ENCODE results near the gene SGMS2. TPM values are rescaled to one million over a fixed set of nuclear protein-coding genes. Genes with fewer than 3 reads are reported as not detected.

SGMS2 gene
- total RNA-seq, 1 donor from 2014 or later, result 0.26 TPM

DNA sequence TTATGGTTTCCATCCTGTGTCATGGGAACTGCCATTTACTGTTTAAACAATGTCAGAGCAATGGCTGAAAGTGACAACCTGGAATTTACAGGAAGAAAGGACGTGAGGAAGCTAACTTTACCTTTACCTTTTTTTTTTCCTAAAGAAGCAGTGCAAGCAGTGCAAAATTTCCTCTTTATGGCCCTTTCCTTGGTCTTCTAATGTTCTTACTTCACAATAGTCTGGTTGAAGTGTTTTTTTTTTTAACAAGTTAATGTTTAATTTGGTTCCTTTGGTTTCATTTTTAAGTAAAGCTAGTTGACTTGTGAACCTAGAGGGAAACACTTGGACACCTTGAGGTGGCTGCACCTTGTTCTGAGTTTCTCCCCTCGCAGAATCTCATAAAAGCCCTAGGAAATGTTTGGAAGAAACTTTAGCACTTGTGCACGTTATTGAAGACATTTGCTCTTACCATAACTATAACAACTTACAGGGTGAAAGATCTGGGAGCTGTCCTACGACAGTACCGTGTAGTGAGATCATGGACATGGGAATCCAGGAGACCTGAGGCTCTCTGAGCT lies 1.8 kb downstream of the SGMS2 start:
- no peak for DNase-seq (ENCODE audit: low spot score)
- peaks cover 5% of the 10 kb centered on the region for H3K4me1 Mint-ChIP-seq (ENCODE audit: unreplicated experiment)
- no peaks in the 10 kb centered on the region for H3K9me3 Mint-ChIP-seq (ENCODE audit: unreplicated experiment)
- TF ChIP-seq, protein P1, sequence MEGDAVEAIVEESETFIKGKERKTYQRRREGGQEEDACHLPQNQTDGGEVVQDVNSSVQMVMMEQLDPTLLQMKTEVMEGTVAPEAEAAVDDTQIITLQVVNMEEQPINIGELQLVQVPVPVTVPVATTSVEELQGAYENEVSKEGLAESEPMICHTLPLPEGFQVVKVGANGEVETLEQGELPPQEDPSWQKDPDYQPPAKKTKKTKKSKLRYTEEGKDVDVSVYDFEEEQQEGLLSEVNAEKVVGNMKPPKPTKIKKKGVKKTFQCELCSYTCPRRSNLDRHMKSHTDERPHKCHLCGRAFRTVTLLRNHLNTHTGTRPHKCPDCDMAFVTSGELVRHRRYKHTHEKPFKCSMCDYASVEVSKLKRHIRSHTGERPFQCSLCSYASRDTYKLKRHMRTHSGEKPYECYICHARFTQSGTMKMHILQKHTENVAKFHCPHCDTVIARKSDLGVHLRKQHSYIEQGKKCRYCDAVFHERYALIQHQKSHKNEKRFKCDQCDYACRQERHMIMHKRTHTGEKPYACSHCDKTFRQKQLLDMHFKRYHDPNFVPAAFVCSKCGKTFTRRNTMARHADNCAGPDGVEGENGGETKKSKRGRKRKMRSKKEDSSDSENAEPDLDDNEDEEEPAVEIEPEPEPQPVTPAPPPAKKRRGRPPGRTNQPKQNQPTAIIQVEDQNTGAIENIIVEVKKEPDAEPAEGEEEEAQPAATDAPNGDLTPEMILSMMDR (IDR thresholded peaks at IDR 0.05; ENCODE audit: unreplicated experiment), result no peak
- H3K27me3 Mint-ChIP-seq (ENCODE audit: unreplicated experiment), result peaks cover 14% of the 10 kb centered on the region
- H3K36me3 Mint-ChIP-seq (ENCODE audit: low read depth, unreplicated experiment), result no peaks in the 10 kb centered on the region
- H3K4me3 Mint-ChIP-seq (ENCODE audit: unreplicated experiment), result no peak overlapping the region
- no peak overlapping the region for H3K27ac Mint-ChIP-seq (ENCODE audit: unreplicated experiment)

DNA sequence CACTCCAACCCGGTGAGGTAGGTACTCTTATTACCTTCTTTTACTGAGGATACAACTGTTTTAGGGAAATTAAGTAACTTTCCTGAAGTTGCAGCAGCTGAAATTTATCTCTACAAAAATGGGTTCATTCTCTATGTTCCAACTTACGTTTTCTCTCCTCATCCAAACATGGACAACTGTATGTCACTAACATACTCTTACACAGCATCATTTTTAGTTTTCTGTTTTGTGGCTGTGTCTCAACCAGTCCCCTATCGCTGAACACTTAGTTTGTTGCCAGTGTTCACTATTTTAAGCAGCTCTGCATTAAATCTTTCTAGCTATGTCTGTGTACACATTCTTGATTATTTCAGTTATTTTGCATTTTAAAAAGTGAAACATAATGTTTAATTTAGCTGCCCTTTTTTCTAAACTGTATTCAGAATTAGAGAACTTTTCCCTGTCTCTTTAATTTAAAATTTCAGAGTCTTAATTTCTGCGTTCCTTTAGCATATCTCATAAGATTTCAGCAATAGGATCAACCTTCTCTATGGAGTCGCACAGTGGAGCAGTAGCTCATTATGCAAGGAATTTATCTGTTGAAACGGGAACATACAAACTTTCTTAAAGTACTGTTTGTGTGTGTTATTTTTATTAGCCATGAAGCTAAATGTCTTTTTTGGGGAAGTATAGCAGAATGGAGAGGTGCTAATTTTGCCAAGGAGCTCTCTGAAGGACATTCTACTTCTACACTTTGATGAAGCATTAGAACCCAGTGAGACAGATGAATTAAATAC lies 3.8 kb downstream of the SGMS2 start:
- Mint-ChIP-seq H3K4me1 (ENCODE audit: unreplicated experiment) (peaks cover 5% of the 10 kb centered on the region), H3K27ac (ENCODE audit: unreplicated experiment) (no peak overlapping the region), H3K9me3 (ENCODE audit: unreplicated experiment) (no peaks in the 10 kb centered on the region), H3K4me3 (ENCODE audit: unreplicated experiment) (no peak overlapping the region), H3K27me3 (ENCODE audit: unreplicated experiment) (peaks cover 14% of the 10 kb centered on the region), H3K36me3 (ENCODE audit: low read depth, unreplicated experiment) (no peaks in the 10 kb centered on the region)
- no peak for DNase-seq (ENCODE audit: low spot score)
- TF ChIP-seq, protein P1 (IDR thresholded peaks at IDR 0.05; ENCODE audit: unreplicated experiment), result no peak

DNA sequence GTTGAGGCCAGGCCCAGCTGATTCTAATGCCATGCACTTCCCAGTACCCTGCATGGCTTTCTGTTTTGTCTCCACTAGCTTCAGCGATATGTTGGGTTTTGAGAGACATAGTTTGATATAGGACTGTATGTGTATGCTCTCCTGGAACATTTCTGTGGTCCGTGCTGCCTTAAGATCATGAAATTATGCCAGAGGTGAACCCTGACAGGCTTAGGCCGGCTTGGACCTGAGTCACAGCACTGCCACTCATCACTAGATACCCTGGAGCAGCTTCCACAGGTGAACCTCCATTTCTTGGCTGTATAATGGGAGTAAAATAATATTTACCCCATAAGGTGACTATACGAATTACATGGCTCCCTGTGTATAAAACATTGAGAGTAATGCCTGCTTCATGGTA lies 6.4 kb downstream of the SGMS2 start:
- TF ChIP-seq, protein P1 (IDR thresholded peaks at IDR 0.05; ENCODE audit: unreplicated experiment), result no peak
- no peak for DNase-seq (ENCODE audit: low spot score)
- Mint-ChIP-seq H3K27me3 (ENCODE audit: unreplicated experiment) (no peaks in the 10 kb centered on the region), H3K4me1 (ENCODE audit: unreplicated experiment) (no peaks in the 10 kb centered on the region), H3K4me3 (ENCODE audit: unreplicated experiment) (no peak overlapping the region), H3K9me3 (ENCODE audit: unreplicated experiment) (no peaks in the 10 kb centered on the region), H3K36me3 (ENCODE audit: low read depth, unreplicated experiment) (no peaks in the 10 kb centered on the region), H3K27ac (ENCODE audit: unreplicated experiment) (no peak overlapping the region)

DNA sequence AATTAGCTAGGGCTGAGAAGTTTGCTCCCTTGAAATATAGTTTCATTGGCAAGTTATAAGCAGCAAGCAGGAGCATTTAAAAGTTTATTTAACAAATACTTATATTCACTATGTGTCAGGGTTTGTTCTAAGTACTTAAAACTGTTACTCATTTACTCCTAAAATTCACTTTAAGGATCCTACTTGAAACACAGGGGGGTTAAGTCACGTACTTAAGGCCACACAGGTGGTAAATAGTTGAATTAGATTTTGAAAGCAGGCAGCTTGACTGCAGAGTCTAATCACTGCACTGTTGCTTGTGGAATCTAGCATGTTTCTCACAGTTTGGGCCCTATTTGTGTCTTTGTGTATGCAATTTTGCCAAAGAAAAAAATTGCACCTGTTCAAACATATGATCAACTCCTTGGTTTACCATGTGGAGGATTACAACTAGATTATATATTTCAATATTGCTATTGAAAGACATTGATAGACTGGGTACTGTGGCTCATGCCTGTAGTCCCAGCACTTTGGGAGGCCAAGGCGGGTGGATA lies 7.6 kb downstream of the SGMS2 start:
- no peak overlapping the region for H3K27ac Mint-ChIP-seq (ENCODE audit: unreplicated experiment)
- no peaks in the 10 kb centered on the region for H3K4me1 Mint-ChIP-seq (ENCODE audit: unreplicated experiment)
- H3K9me3 Mint-ChIP-seq (ENCODE audit: unreplicated experiment), result no peaks in the 10 kb centered on the region
- TF ChIP-seq, protein P1 (IDR thresholded peaks at IDR 0.05; ENCODE audit: unreplicated experiment), result no peak
- no peak for DNase-seq (ENCODE audit: low spot score)
- H3K4me3 Mint-ChIP-seq (ENCODE audit: unreplicated experiment), result no peak overlapping the region
- H3K27me3 Mint-ChIP-seq (ENCODE audit: unreplicated experiment), result no peaks in the 10 kb centered on the region
- H3K36me3 Mint-ChIP-seq (ENCODE audit: low read depth, unreplicated experiment), result no peaks in the 10 kb centered on the region

DNA sequence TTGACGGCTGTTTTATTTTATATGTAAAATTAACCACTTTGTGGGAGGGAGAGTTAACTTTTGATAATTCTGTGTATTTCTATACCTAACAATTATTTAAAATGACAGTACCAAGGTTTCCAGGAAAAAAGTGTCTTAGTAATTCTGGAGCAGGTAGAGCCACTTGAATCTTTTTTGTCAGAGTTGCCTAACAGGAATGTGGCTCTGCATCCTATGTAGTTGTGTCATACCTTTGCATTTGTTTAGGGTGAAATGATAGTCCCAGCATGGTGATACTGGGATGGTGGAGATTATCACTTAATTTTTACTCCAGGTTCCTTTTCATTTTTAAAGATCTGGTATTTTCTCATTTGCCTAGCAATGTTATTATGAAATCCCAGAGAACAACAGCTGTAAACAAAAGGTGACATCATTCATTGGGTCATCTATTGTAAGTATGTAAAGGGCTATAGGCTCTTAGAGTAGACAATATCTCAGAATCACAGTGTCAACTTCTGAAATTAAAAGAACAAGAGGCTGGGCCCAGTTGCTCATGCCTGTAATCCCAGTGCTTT lies 9.6 kb downstream of the SGMS2 start:
- H3K27ac Mint-ChIP-seq (ENCODE audit: unreplicated experiment), result no peak overlapping the region
- DNase-seq (ENCODE audit: low spot score), result no peak
- H3K36me3 Mint-ChIP-seq (ENCODE audit: low read depth, unreplicated experiment), result no peaks in the 10 kb centered on the region
- H3K4me1 Mint-ChIP-seq (ENCODE audit: unreplicated experiment), result no peaks in the 10 kb centered on the region
- no peaks in the 10 kb centered on the region for H3K27me3 Mint-ChIP-seq (ENCODE audit: unreplicated experiment)
- no peaks in the 10 kb centered on the region for H3K9me3 Mint-ChIP-seq (ENCODE audit: unreplicated experiment)
- no peak overlapping the region for H3K4me3 Mint-ChIP-seq (ENCODE audit: unreplicated experiment)
- TF ChIP-seq, protein P1 (IDR thresholded peaks at IDR 0.05; ENCODE audit: unreplicated experiment), result no peak

Data from endothelial cell (in vitro differentiated cells).